GM12878 (cell line): ENCODE measurements around the gene CNDP1.

ENCODE experiments used
- CTCF ChIP-seq, 3 experiments: IDR thresholded peaks in 2 of 3; conservative IDR thresholded peaks in 1 of 3; 2 replicates each; pipeline ENCODE4 v1.5.1; 2011; ENCODE audit warnings: low read depth in 3 of 3, low read length in 3 of 3, mild to moderate bottlenecking in 3 of 3, control low read depth in 2 of 3, moderate library complexity in 2 of 3, inconsistent platforms in 1 of 3, mixed read lengths in 1 of 3; ENCODE audit not compliant: control insufficient read depth in 2 of 3, insufficient read depth in 1 of 3; ENCODE audit errors: extremely low read depth in 1 of 3
- EGR1 ChIP-seq, 2 experiments: IDR thresholded peaks; 1 replicate in 1 of 2; 2 replicates in 1 of 2; pipeline ENCODE4 v1.6.1; 2011 to 2012; ENCODE audit warnings: low read depth in 2 of 2, low read length in 2 of 2, borderline replicate concordance in 1 of 2, mild to moderate bottlenecking in 1 of 2, moderate library complexity in 1 of 2
- FOS ChIP-seq: IDR thresholded peaks from 3 replicates; pipeline ENCODE4 v1.6.1; 2011; ENCODE audit warnings: borderline replicate concordance; ENCODE audit not compliant: insufficient read length; ENCODE audit errors: extremely low read depth
- JUND ChIP-seq: IDR thresholded peaks from 2 replicates; pipeline ENCODE4 v1.6.1; 2012; ENCODE audit warnings: low read depth, mild to moderate bottlenecking, low read length, improper control_type of control experiment, moderate library complexity
- NFYA ChIP-seq: IDR thresholded peaks from 2 replicates; pipeline ENCODE4 v1.6.1; 2011; ENCODE audit warnings: low read depth, mild to moderate bottlenecking, low read length, improper control_type of control experiment, borderline replicate concordance
- POLR2AphosphoS5 ChIP-seq: IDR thresholded peaks from 2 replicates; pipeline ENCODE4 v1.6.1; 2011; ENCODE audit warnings: mild to moderate bottlenecking, low read length, inconsistent platforms
- SMC3 ChIP-seq: IDR thresholded peaks from 2 replicates; pipeline ENCODE4 v1.6.1; 2011; ENCODE audit warnings: low read length, improper control_type of control experiment, borderline replicate concordance
- USF1 ChIP-seq: IDR thresholded peaks from 2 replicates; pipeline ENCODE4 v1.6.1; 2011; ENCODE audit warnings: borderline replicate concordance, low read depth, mild to moderate bottlenecking, moderate library complexity, mixed read lengths, low read length; ENCODE audit not compliant: insufficient read depth; ENCODE audit errors: extremely low read length
- ZSCAN29 ChIP-seq: fragments of 450-650 bp; IDR thresholded peaks from 2 replicates; pipeline ENCODE4 v1.6.1; 2017; ENCODE audit warnings: mild to moderate bottlenecking, moderate library complexity
- ZZZ3 ChIP-seq: IDR thresholded peaks from 2 replicates; pipeline ENCODE4 v1.6.1; 2011; ENCODE audit warnings: low read depth; ENCODE audit not compliant: control insufficient read depth, insufficient read length

GRCh38 chr18:74625157-74625556, 90.9 kb downstream of the CNDP1 start:
- no peak for TF ChIP-seq JUND
- no peak for TF ChIP-seq ZSCAN29
- no peak for TF ChIP-seq CTCF (IDR thresholded peaks at IDR 0.05 in 2 of 3, conservative IDR thresholded peaks at IDR 0.05 in 1 of 3; ENCODE audit: control insufficient read depth in 2 of 3, extremely low read depth in 1 of 3, insufficient read depth in 1 of 3, low read depth in 3 of 3, low read length in 3 of 3)
- TF ChIP-seq NFYA = no peak
- no peak for TF ChIP-seq FOS
- TF ChIP-seq USF1 = no peak
- no peak for TF ChIP-seq POLR2AphosphoS5
- no peak for TF ChIP-seq EGR1 (IDR thresholded peaks at IDR 0.05; ENCODE audit: borderline replicate concordance in 1 of 2, low read depth in 2 of 2, low read length in 2 of 2)
- no peak for TF ChIP-seq SMC3
- no peak for TF ChIP-seq ZZZ3
